Kidney (tissue), 14 donors: Measurements from ENCODE around the gene SELENOK. TPM values are rescaled to one million over a fixed set of nuclear protein-coding genes. Genes with fewer than 3 reads are reported as not detected.
"Not testable (repeated sequence)": the region's sequence is repeated elsewhere in the genome, so short reads cannot be mapped to it uniquely, and the experiment has no call there.

Experiments used
- DNase-seq, 5 donors: peaks; one replicate each; pipeline ENCODE4 v3.0.0-alpha.2; 2013 to 2020
- FAIRE-seq: peaks from 2 replicates; lab custom pipeline; 2012; peaks lifted over from hg19 to GRCh38; lab: Jason Lieb, UNC
- H3K27ac ChIP-seq, 2 donors: one replicate each; pipeline ENCODE4 v1.7.0; 2013; ENCODE audit warnings: low read depth in 2 of 2, low read length in 2 of 2, inconsistent platforms in 1 of 2
- H3K27me3 ChIP-seq: one replicate; pipeline ENCODE4 v1.7.1; 2013; ENCODE audit warnings: low read length, inconsistent platforms; ENCODE audit not compliant: control insufficient read depth, insufficient read depth
- H3K36me3 ChIP-seq, 3 donors: one replicate each; pipeline versions ENCODE4 v1.7.0 to v1.7.1; 2013; ENCODE audit warnings: low read length in 3 of 3, control low read depth in 1 of 3, inconsistent platforms in 1 of 3; ENCODE audit not compliant: insufficient read depth in 3 of 3, control insufficient read depth in 2 of 3
- H3K4me1 ChIP-seq, 3 donors: one replicate each; pipeline versions ENCODE4 v1.7.0 to v1.7.1; 2013; ENCODE audit warnings: low read length in 3 of 3, inconsistent platforms in 1 of 3, low read depth in 1 of 3; ENCODE audit not compliant: control insufficient read depth in 2 of 3, insufficient read depth in 2 of 3
- H3K4me3 ChIP-seq, 3 donors: one replicate each; pipeline versions ENCODE4 v1.7.0 to v1.8.1; 2013; ENCODE audit warnings: low read length in 3 of 3, control low read depth in 1 of 3, inconsistent platforms in 1 of 3
- H3K9ac ChIP-seq, 3 donors: one replicate each; pipeline versions ENCODE4 v1.7.0 to v1.7.1; 2013; ENCODE audit warnings: low read length in 3 of 3, control low read depth in 1 of 3, inconsistent platforms in 1 of 3
- H3K9me3 ChIP-seq, 3 donors: one replicate each; pipeline versions ENCODE4 v1.7.0 to v1.7.1; 2013; ENCODE audit warnings: low read length in 3 of 3, control low read depth in 1 of 3, inconsistent platforms in 1 of 3; ENCODE audit not compliant: control insufficient read depth in 2 of 3, insufficient read depth in 1 of 3
- intact Hi-C: fragments of 100-400 bp; cut with DNase I; formaldehyde crosslinking; loops from one replicate; pipeline ENCODE4 v1.11.1; 2022
- polyA plus RNA-seq: library from polyadenylated mRNA; stranded (reverse); fragments of 350-450 nt; fragmentation: Illumina TruSeq; extraction: RNeasy Lipid Tissue Mini Kit (QIAGEN cat#74804); gene quantifications from one replicate; pipeline ENCODE4 v1.2.3, GENCODE V29; 2014; ENCODE audit warnings: low read depth, low replicate concordance; ENCODE audit not compliant: insufficient read depth
- total RNA-seq: library from RNA; stranded (reverse); fragmentation: NEBNext Ultra II Directional; extraction: Animal tissue kit (Norgen Biotek cat#: 25700); gene quantifications from one replicate; pipeline ENCODE4 v1.2.1, GENCODE V29; 2021
- TF ChIP-seq, protein P1 (sequence below): IDR thresholded peaks from 3 replicates; pipeline ENCODE4 v1.5.1; 2012; ENCODE audit warnings: mild to moderate bottlenecking, moderate library complexity, borderline replicate concordance; ENCODE audit not compliant: insufficient read depth; ENCODE audit errors: extremely low read depth
- donor health status: control.
- donor health status: control.
- donor health status: control.
- donor health status: control.
- donor health status: control.
- donor health status: DM: yes; HTN: yes; CAD: no.
- donor health status: Normal renal cell carcinoma (clear cell type).

SELENOK gene
- total and polyA plus RNA-seq, 2 donors from 2014 or later, result 51.0 to 106 TPM

- Histone ChIP-seq H3K4me1 (no peaks in the 10 kb centered on the region), H3K9me3 (no peaks in the 10 kb centered on the region), H3K4me3 (no peak overlapping the region), H3K27me3 (no peaks in the 10 kb centered on the region), H3K9ac (no peak overlapping the region), H3K27ac (no peak overlapping the region), H3K36me3 (no peaks in the 10 kb centered on the region)
- FAIRE-seq, result no peak
- intact Hi-C loops, result no loop called here
- no peak for DNase-seq
- TF ChIP-seq, protein P1, sequence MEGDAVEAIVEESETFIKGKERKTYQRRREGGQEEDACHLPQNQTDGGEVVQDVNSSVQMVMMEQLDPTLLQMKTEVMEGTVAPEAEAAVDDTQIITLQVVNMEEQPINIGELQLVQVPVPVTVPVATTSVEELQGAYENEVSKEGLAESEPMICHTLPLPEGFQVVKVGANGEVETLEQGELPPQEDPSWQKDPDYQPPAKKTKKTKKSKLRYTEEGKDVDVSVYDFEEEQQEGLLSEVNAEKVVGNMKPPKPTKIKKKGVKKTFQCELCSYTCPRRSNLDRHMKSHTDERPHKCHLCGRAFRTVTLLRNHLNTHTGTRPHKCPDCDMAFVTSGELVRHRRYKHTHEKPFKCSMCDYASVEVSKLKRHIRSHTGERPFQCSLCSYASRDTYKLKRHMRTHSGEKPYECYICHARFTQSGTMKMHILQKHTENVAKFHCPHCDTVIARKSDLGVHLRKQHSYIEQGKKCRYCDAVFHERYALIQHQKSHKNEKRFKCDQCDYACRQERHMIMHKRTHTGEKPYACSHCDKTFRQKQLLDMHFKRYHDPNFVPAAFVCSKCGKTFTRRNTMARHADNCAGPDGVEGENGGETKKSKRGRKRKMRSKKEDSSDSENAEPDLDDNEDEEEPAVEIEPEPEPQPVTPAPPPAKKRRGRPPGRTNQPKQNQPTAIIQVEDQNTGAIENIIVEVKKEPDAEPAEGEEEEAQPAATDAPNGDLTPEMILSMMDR, result no peak
These were observed 44.7 kb upstream of the SELENOK start for GRCh38 chr3:53936347-53936746.

- Histone ChIP-seq H3K9me3 (no peaks in the 10 kb centered on the region), H3K4me3 (no peak overlapping the region), H3K9ac (no peak overlapping the region), H3K4me1 (no peaks in the 10 kb centered on the region), H3K27me3 (no peaks in the 10 kb centered on the region), H3K36me3 (no peaks in the 10 kb centered on the region), H3K27ac (no peak overlapping the region)
- FAIRE-seq (no peak), DNase-seq (no peak)
- TF ChIP-seq, protein P1, result no peak
- intact Hi-C loops, result no loop called here
These were observed 43.7 kb upstream of the SELENOK start for GRCh38 chr3:53935283-53935901.

DNA sequence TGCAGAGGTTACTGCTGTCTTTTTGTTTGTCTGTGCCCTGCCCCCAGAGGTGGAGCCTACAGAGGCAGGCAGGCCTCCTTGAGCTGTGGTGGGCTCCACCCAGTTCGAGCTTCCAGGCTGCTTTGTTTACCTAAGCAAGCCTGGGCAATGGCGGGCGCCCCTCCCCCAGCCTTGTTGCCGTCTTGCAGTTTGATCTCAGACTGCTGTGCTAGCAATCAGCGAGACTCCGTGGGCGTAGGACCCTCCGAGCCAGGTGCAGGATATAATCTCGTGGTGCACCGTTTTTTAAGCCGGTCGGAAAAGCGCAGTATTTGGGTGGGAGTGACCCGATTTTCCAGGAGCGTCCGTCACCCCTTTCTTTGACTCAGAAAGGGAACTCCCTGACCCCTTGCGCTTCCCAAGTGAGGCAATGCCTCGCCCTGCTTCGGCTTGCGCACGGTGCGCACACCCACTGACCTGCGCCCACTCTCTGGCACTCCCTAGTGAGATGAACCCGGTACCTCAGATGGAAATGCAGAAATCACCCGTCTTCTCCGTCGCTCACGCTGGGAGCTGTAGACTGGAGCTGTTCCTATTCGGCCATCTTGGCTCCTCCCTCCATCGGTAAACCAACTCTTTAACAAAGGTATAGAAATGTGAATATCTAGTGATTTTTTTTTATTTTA, 35.7 kb upstream of the SELENOK start:
- FAIRE-seq, H3K4me3 ChIP-seq, H3K36me3 ChIP-seq, H3K4me1 ChIP-seq, H3K27me3 ChIP-seq, intact Hi-C loops, H3K27ac ChIP-seq, H3K9ac ChIP-seq, H3K9me3 ChIP-seq, DNase-seq: not testable (repeated sequence)

DNA sequence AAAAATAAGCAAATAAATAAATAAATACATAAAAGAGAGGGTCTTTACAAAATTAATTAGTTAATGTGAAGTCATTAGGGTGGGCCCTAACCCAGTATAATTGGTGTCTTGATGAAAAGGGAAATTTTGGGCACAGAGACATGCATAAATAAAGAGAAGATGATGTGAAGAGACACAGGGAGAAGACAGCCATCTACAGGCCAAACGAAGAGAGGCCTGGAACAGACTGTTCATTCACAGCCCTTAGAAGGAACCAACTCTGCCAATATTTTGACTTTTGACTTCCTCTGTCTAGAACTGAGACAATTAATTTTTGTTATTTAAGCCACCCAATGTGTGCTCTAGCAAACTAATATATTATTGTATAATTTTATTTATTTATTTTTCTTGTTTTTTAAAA, 29.6 kb upstream of the SELENOK start:
- FAIRE-seq (no peak), DNase-seq (no peak)
- H3K4me1 ChIP-seq, result no peaks in the 10 kb centered on the region
- TF ChIP-seq, protein P1, result no peak
- H3K9me3 ChIP-seq, result peaks cover 0 to 2% (median 0%) of the 10 kb centered on the region in 3 donors
- H3K4me3 ChIP-seq, result no peak overlapping the region
- H3K9ac ChIP-seq, result no peak overlapping the region
- H3K27ac ChIP-seq, result no peak overlapping the region
- no peaks in the 10 kb centered on the region for H3K27me3 ChIP-seq
- intact Hi-C loops, result no loop called here
- H3K36me3 ChIP-seq, result no peaks in the 10 kb centered on the region
